K562 (cell line): Measurements from ENCODE around the gene PRF1. TPM values are rescaled to one million over a fixed set of nuclear protein-coding genes. Genes with fewer than 3 reads are reported as not detected.

ENCODE experiments used
- CHD4 ChIP-seq: fragments of 200-600 bp; sonication (generic); IDR thresholded peaks from 3 replicates; pipeline ENCODE4 v1.6.1; 2012; ENCODE audit warnings: low read depth, mild to moderate bottlenecking, mixed read lengths, low read length, inconsistent platforms; ENCODE audit not compliant: insufficient read depth, insufficient replicate concordance, poor library complexity, severe bottlenecking
- DPF2 ChIP-seq: fragments of 450-650 bp; IDR thresholded peaks from 2 replicates; pipeline ENCODE4 v1.6.1; 2016
- EGR1 ChIP-seq: fragments of 450-650 bp; conservative IDR thresholded peaks from 2 replicates; pipeline ENCODE4 v1.6.1; 2017; ENCODE audit warnings: mild to moderate bottlenecking
- FOXJ3 ChIP-seq: sonication (generic); formaldehyde crosslinking; IDR thresholded peaks from 2 replicates; pipeline ENCODE4 v1.4.0; 2020; ENCODE audit warnings: mild to moderate bottlenecking, missing genetic modification reagents
- HMGN3 ChIP-seq: IDR thresholded peaks from 2 replicates; pipeline ENCODE4 v1.6.1; 2011; ENCODE audit warnings: borderline replicate concordance, low read depth, mild to moderate bottlenecking, mixed read lengths, low read length; ENCODE audit not compliant: insufficient read length; ENCODE audit errors: extremely low read depth
- JUNB ChIP-seq: fragments of 450-650 bp; formaldehyde crosslinking; conservative IDR thresholded peaks from 2 replicates; pipeline ENCODE4 v1.4.0; 2020; ENCODE audit warnings: mild to moderate bottlenecking
- KAT7 ChIP-seq: sonication (generic); formaldehyde crosslinking; IDR thresholded peaks from 2 replicates; pipeline ENCODE4 v1.8.0; 2022; ENCODE audit warnings: missing genetic modification reagents, mild to moderate bottlenecking, borderline replicate concordance
- KDM1A ChIP-seq, 2 experiments: fragments of 450-650 bp; IDR thresholded peaks; 2 replicates each; pipeline ENCODE4 v1.6.1; 2016; ENCODE audit warnings: mild to moderate bottlenecking in 2 of 2
- MAZ ChIP-seq, 2 experiments: fragments of 450-650 bp in 1 of 2; sonication (generic) in 1 of 2; formaldehyde crosslinking; IDR thresholded peaks in 1 of 2; conservative IDR thresholded peaks in 1 of 2; 2 replicates each; pipeline versions ENCODE4 v1.4.0 to v1.5.0; 2020; ENCODE audit warnings: mild to moderate bottlenecking in 1 of 2, missing genetic modification reagents in 1 of 2
- MYC ChIP-seq, 2 experiments: fragments of 250-450 bp in 1 of 2; sonication (Bioruptor Pico) in 1 of 2; IDR thresholded peaks; 2 replicates each; pipeline versions ENCODE4 v1.5.1 to v1.6.1; 2012 to 2021; ENCODE audit warnings: low read depth in 2 of 2, borderline replicate concordance in 1 of 2, improper control_type of control experiment in 1 of 2, low read length in 1 of 2, mild to moderate bottlenecking in 1 of 2, moderate library complexity in 1 of 2
- NR2C1 ChIP-seq, 2 experiments: fragments of 450-650 bp; IDR thresholded peaks; 2 replicates each; pipeline ENCODE4 v1.6.1; 2017; ENCODE audit warnings: mild to moderate bottlenecking in 2 of 2, antibody characterized with exemption in 1 of 2, inconsistent platforms in 1 of 2, missing compliant biosample characterization in 1 of 2, missing genetic modification characterization in 1 of 2
- SMAD2 ChIP-seq: fragments of 150-350 bp; IDR thresholded peaks from 2 replicates; pipeline ENCODE4 v1.6.1; 2014; ENCODE audit warnings: low read depth, mild to moderate bottlenecking, low read length
- SMARCA4 ChIP-seq: fragments of 450-650 bp; IDR thresholded peaks from 2 replicates; pipeline ENCODE4 v1.6.1; 2016
- SMARCE1 ChIP-seq: fragments of 450-650 bp; IDR thresholded peaks from 2 replicates; pipeline ENCODE4 v1.7.1; 2016; ENCODE audit warnings: mild to moderate bottlenecking
- TCF3 ChIP-seq: sonication (generic); formaldehyde crosslinking; IDR thresholded peaks from 2 replicates; pipeline ENCODE4 v1.4.0; 2020; ENCODE audit warnings: mild to moderate bottlenecking, missing genetic modification reagents
- ZFX ChIP-seq: sonication (generic); formaldehyde crosslinking; IDR thresholded peaks from 2 replicates; pipeline ENCODE4 v1.8.0; 2022; ENCODE audit warnings: mild to moderate bottlenecking, missing genetic modification reagents, moderate library complexity
- polyA plus RNA-seq, 8 experiments: library from polyadenylated mRNA; depleted of rRNA in 4 of 8; stranded (reverse) in 5 of 8; unstranded in 3 of 8; fragments of >200 nt; fragmentation: Nextera tagmentation in 2 of 8; fragmentation: Illumina TruSeq in 1 of 8; extraction: Ambion mirVana in 2 of 8; extraction: Trizol in 1 of 8; gene quantifications; 2 replicates each; pipeline versions ENCODE4 v1.2.1 to v1.2.3, GENCODE V29; 2011 to 2014; ENCODE audit warnings: inconsistent platforms in 1 of 8, missing spikeins in 1 of 8
- total RNA-seq, 7 experiments: library from RNA; depleted of rRNA in 6 of 7; stranded (reverse); fragments of >200 nt in 6 of 7; fragmentation: Illumina TruSeq in 2 of 7; extraction: Trizol in 2 of 7; gene quantifications; 2 replicates each; pipeline versions ENCODE4 v1.2.1 to v1.2.3, GENCODE V29; 2011 to 2021; ENCODE audit warnings: low replicate concordance in 1 of 7
- TF ChIP-seq, protein P1 (sequence below): fragments of 450-650 bp; IDR thresholded peaks from 2 replicates; pipeline ENCODE4 v1.6.1; 2016; ENCODE audit warnings: mild to moderate bottlenecking, moderate library complexity

PRF1 gene
- total and polyA plus RNA-seq, 9 of the 15 experiments (the other 6 are each of a cell fraction or from before 2014, with no cell fraction given): 3.8 to 8.6 (median 6.3) TPM

DNA sequence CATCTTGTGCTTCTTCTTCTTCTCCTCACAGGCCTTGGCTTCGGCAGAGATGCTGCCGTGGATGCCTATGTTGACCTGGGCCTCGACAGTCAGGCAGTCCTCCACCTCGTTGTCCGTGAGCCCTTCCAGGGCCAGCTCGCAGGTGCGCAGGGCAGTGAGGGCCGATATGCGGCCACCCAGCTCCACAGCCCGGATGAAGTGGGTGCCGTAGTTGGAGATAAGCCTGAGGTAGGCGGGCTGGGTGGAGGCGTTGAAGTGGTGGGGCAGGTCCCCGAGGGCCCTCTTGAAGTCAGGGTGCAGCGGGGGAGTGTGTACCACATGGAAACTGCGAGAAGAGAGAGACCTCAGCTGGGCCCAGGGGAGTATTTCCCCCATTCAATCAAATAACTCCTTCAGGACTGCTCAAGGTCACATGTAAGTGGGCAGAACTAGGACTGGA is 3.7 kb downstream of the PRF1 start (continued):
- TF ChIP-seq ZFX (peak; percentile 55), NR2C1 (IDR thresholded peaks at IDR 0.05) (no peak), NR2C1 (tag; IDR thresholded peaks at IDR 0.05) (no peak), TCF3 (CRISPR knock-in tag) (peak; percentile 77), FOXJ3 (CRISPR knock-in tag) (no peak), EGR1 (peak; percentile 89), MAZ (CRISPR knock-in tag; conservative IDR thresholded peaks at IDR 0.05 in 1 of 2, IDR thresholded peaks at IDR 0.05 in 1 of 2) (0 out of 4 replicates have a peak, but pooled peaks of 1 of the 2 experiments have one; percentile 30), KAT7 (CRISPR knock-in tag) (0 out of 2 replicates have a peak, but pooled peaks have one; percentile 40), DPF2 (peak; percentile 47; the same call in 1 of the 2 replicates), JUNB (CRISPR knock-in tag) (no peak), MYC (IDR thresholded peaks at IDR 0.05; ENCODE audit: low read depth, low read length) (peak; percentile 38; the same call in 1 of the 2 replicates), MYC (CRISPR knock-in tag; IDR thresholded peaks at IDR 0.05; ENCODE audit: borderline replicate concordance, low read depth) (no peak), SMAD2 (no peak), CHD4 (no peak), SMARCA4 (peak; percentile 41; the same call in 1 of the 2 replicates), KDM1A (IDR thresholded peaks at IDR 0.05) (no peak), HMGN3 (peak; percentile 53), SMARCE1 (0 out of 2 replicates have a peak, but pooled peaks have one; percentile 24)
- TF ChIP-seq, protein P1, sequence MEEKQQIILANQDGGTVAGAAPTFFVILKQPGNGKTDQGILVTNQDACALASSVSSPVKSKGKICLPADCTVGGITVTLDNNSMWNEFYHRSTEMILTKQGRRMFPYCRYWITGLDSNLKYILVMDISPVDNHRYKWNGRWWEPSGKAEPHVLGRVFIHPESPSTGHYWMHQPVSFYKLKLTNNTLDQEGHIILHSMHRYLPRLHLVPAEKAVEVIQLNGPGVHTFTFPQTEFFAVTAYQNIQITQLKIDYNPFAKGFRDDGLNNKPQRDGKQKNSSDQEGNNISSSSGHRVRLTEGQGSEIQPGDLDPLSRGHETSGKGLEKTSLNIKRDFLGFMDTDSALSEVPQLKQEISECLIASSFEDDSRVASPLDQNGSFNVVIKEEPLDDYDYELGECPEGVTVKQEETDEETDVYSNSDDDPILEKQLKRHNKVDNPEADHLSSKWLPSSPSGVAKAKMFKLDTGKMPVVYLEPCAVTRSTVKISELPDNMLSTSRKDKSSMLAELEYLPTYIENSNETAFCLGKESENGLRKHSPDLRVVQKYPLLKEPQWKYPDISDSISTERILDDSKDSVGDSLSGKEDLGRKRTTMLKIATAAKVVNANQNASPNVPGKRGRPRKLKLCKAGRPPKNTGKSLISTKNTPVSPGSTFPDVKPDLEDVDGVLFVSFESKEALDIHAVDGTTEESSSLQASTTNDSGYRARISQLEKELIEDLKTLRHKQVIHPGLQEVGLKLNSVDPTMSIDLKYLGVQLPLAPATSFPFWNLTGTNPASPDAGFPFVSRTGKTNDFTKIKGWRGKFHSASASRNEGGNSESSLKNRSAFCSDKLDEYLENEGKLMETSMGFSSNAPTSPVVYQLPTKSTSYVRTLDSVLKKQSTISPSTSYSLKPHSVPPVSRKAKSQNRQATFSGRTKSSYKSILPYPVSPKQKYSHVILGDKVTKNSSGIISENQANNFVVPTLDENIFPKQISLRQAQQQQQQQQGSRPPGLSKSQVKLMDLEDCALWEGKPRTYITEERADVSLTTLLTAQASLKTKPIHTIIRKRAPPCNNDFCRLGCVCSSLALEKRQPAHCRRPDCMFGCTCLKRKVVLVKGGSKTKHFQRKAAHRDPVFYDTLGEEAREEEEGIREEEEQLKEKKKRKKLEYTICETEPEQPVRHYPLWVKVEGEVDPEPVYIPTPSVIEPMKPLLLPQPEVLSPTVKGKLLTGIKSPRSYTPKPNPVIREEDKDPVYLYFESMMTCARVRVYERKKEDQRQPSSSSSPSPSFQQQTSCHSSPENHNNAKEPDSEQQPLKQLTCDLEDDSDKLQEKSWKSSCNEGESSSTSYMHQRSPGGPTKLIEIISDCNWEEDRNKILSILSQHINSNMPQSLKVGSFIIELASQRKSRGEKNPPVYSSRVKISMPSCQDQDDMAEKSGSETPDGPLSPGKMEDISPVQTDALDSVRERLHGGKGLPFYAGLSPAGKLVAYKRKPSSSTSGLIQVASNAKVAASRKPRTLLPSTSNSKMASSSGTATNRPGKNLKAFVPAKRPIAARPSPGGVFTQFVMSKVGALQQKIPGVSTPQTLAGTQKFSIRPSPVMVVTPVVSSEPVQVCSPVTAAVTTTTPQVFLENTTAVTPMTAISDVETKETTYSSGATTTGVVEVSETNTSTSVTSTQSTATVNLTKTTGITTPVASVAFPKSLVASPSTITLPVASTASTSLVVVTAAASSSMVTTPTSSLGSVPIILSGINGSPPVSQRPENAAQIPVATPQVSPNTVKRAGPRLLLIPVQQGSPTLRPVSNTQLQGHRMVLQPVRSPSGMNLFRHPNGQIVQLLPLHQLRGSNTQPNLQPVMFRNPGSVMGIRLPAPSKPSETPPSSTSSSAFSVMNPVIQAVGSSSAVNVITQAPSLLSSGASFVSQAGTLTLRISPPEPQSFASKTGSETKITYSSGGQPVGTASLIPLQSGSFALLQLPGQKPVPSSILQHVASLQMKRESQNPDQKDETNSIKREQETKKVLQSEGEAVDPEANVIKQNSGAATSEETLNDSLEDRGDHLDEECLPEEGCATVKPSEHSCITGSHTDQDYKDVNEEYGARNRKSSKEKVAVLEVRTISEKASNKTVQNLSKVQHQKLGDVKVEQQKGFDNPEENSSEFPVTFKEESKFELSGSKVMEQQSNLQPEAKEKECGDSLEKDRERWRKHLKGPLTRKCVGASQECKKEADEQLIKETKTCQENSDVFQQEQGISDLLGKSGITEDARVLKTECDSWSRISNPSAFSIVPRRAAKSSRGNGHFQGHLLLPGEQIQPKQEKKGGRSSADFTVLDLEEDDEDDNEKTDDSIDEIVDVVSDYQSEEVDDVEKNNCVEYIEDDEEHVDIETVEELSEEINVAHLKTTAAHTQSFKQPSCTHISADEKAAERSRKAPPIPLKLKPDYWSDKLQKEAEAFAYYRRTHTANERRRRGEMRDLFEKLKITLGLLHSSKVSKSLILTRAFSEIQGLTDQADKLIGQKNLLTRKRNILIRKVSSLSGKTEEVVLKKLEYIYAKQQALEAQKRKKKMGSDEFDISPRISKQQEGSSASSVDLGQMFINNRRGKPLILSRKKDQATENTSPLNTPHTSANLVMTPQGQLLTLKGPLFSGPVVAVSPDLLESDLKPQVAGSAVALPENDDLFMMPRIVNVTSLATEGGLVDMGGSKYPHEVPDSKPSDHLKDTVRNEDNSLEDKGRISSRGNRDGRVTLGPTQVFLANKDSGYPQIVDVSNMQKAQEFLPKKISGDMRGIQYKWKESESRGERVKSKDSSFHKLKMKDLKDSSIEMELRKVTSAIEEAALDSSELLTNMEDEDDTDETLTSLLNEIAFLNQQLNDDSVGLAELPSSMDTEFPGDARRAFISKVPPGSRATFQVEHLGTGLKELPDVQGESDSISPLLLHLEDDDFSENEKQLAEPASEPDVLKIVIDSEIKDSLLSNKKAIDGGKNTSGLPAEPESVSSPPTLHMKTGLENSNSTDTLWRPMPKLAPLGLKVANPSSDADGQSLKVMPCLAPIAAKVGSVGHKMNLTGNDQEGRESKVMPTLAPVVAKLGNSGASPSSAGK: peak; percentile 75; the same call in 1 of the 2 replicates
